ENCODE results near the gene BICRA. TPM values are rescaled to one million over a fixed set of nuclear protein-coding genes. Genes with fewer than 3 reads are reported as not detected.

Gene BICRA
- total and polyA plus RNA-seq, 12 donors, result 1.8 to 24.6 (median 9.0) TPM

DNA sequence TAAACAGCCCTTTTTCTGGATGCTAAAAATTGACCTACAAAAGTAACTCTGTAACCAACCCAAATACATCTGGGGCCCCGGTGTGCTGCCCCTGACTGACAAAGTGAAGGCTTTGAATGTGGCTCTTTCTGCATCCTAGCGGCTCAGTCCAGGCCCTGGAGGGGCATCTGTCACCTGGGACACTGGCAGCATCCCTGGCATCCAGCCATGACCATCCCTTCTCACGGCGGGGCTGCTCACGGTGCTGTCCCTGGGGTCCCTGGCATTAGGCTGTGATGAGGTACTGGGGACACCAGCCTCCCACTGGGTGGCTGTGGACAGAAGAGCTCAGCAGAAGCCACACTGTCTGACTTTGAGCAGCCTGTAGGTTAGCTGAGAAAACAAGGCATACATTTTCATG is 34.3 kb downstream of the BICRA start:
- H3K4me1 ChIP-seq (replicated peaks in 1 of 2), result peaks cover 0 to 11% of the 10 kb centered on the region in 2 donors
- intact Hi-C loops (cut with DNase I), result no loop called here
- 78 to 95% (median 92%) methylated on average over 5 of the region's 5 CpGs for WGBS, 4 donors
- H3K9me3 ChIP-seq (replicated peaks in 1 of 3), result no peaks in the 10 kb centered on the region
- H3K36me3 ChIP-seq (replicated peaks in 1 of 2), result no peaks in the 10 kb centered on the region
- H3K4me3 ChIP-seq, result no peak overlapping the region
- TF ChIP-seq POLR2A (IDR thresholded peaks at IDR 0.05), result no peak
- TF ChIP-seq, protein P1, sequence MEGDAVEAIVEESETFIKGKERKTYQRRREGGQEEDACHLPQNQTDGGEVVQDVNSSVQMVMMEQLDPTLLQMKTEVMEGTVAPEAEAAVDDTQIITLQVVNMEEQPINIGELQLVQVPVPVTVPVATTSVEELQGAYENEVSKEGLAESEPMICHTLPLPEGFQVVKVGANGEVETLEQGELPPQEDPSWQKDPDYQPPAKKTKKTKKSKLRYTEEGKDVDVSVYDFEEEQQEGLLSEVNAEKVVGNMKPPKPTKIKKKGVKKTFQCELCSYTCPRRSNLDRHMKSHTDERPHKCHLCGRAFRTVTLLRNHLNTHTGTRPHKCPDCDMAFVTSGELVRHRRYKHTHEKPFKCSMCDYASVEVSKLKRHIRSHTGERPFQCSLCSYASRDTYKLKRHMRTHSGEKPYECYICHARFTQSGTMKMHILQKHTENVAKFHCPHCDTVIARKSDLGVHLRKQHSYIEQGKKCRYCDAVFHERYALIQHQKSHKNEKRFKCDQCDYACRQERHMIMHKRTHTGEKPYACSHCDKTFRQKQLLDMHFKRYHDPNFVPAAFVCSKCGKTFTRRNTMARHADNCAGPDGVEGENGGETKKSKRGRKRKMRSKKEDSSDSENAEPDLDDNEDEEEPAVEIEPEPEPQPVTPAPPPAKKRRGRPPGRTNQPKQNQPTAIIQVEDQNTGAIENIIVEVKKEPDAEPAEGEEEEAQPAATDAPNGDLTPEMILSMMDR (IDR thresholded peaks at IDR 0.05), result no peak
- H3K27ac ChIP-seq, result no peak overlapping the region
- no peaks in the 10 kb centered on the region for H3K27me3 ChIP-seq
- no peak for DNase-seq

DNA sequence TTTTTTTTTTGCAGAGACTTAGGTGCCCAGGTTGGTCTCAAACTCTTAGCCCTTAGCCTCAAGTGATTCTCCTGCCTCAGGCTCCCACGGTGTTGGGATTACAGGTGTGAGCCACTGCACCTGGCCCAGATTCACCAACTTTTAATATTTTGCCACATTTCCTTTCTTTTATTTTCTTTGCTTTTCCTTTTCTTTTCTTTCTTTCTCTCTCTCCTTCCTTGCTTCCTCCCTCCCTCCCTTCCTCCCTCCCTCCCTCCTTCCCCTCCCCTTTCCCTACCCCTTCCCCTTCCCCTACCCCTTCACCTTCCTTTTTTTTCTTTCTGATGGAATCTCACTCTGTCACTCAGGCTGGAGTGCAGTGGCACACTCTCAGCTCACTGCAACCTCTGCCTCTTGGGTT is 35.3 kb downstream of the BICRA start:
- Histone ChIP-seq H3K36me3 (replicated peaks in 1 of 2) (no peaks in the 10 kb centered on the region), H3K9me3 (replicated peaks in 1 of 3) (no peaks in the 10 kb centered on the region), H3K4me3 (no peak overlapping the region), H3K27ac (no peak overlapping the region), H3K4me1 (replicated peaks in 1 of 2) (peaks cover 0 to 14% of the 10 kb centered on the region in 2 donors), H3K27me3 (no peaks in the 10 kb centered on the region)
- DNase-seq, result no peak
- 94 to 100% (median 97%) methylated on average over 1 of the region's 1 CpG for WGBS, 4 donors
- TF ChIP-seq, protein P1 (IDR thresholded peaks at IDR 0.05), result no peak
- TF ChIP-seq POLR2A (IDR thresholded peaks at IDR 0.05), result no peak
- intact Hi-C loops (cut with DNase I), result no loop called here

DNA sequence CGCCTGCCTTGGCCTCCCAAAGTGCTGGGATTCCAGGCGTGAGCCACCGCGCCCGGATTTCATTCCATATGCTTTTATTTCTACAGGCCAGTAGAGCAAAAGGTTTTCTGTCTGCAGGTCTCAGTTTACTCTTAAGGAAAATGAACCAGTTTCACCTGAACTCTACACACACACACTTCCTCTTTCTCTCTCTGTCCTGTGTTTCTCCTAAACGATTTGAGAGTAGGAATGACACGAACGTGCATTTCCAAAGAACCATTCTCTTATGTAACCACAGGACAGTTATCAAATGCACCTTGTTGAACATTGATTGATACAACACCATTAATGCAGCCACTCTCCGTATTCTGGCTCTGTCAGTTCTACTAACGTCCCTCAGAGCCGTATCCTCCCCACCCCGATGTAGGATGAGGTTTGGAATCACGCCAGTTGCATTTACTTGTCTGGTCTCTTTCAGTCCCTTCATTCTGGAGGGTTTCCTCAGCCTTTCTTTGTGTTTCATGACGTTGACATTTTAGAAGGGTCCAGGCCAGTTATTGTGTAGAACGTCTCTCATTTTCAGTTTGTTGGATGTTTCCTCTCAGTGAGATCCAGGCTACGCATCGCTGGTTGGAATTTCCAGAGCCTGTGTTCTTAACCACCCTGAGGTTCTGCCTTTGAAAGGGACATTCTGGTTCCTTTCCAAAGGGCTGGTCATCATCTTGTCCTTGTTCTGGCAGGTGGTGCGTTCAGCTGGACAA is 36.0 kb downstream of the BICRA start:
- H3K36me3 ChIP-seq (replicated peaks in 1 of 2), result no peaks in the 10 kb centered on the region
- intact Hi-C loops (cut with DNase I), result no loop called here
- TF ChIP-seq POLR2A (IDR thresholded peaks at IDR 0.05), result no peak
- TF ChIP-seq, protein P1 (IDR thresholded peaks at IDR 0.05), result no peak
- H3K4me3 ChIP-seq, result no peak overlapping the region
- 65 to 72% (median 67%) methylated on average over 18 of the region's 18 CpGs for WGBS, 4 donors
- H3K4me1 ChIP-seq (replicated peaks in 1 of 2), result peaks cover 0 to 14% of the 10 kb centered on the region in 2 donors
- H3K27me3 ChIP-seq, result no peaks in the 10 kb centered on the region
- no peaks in the 10 kb centered on the region for H3K9me3 ChIP-seq (replicated peaks in 1 of 3)
- peak overlapping the region in 1 of 5 donors; percentile 35 for H3K27ac ChIP-seq
- DNase-seq, result peak in 1 of 7 donors; percentile 24

DNA sequence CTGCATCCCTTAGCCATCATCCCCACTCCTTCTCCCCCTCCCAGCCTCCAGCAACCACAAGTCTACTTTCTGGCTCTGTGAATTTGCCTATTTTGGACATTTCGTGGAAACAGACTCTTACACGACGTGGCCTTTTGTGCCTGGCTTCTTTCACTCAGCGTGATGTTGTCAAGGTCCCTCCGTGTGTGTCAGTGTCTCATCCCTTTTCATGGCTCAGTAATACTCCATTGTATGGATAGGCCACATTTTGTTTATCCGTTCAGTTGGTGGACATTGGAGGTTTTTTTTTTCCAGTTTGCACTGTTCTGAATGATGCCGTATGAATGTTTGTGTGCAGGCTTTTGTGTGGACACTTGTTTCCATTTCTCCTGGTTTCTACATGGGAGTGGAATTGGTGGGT is 38.0 kb downstream of the BICRA start:
- TF ChIP-seq POLR2A (IDR thresholded peaks at IDR 0.05), result no peak
- TF ChIP-seq, protein P1 (IDR thresholded peaks at IDR 0.05), result no peak
- DNase-seq, result no peak
- intact Hi-C loops (cut with DNase I), result no loop called here
- 98 to 99% (median 98%) methylated on average over 7 of the region's 7 CpGs for WGBS, 4 donors
- H3K27me3 ChIP-seq, result no peaks in the 10 kb centered on the region
- no peak overlapping the region for H3K4me3 ChIP-seq
- no peak overlapping the region for H3K27ac ChIP-seq
- peaks cover 0 to 14% of the 10 kb centered on the region in 2 donors for H3K4me1 ChIP-seq (replicated peaks in 1 of 2)
- H3K9me3 ChIP-seq (replicated peaks in 1 of 3), result no peaks in the 10 kb centered on the region
- no peaks in the 10 kb centered on the region for H3K36me3 ChIP-seq (replicated peaks in 1 of 2)

Data from adrenal gland (tissue), 12 donors.